Activated T-cell treated with anti-CD3 and anti-CD28 coated beads, Interleukin-2, amount 50 U/mL, for 72 hours (primary cell): ENCODE results near the gene SEMA6B. TPM values are rescaled to one million over a fixed set of nuclear protein-coding genes. Genes with fewer than 3 reads are reported as not detected.

Experiments used
- ATAC-seq, 2 donors: fragments of 150-1000 bp; cut with Tn5 transposase; replicated peaks in 1 of 2; 2 replicates each; pipeline ENCODE4 v1.10.0; 2021; ENCODE audit warnings: moderate library complexity in 2 of 2, mild to moderate bottlenecking in 1 of 2
- DNase-seq, 2 donors: peaks; one replicate each; pipeline ENCODE4 v3.0.0; 2021 to 2022; ENCODE audit warnings: mixed read lengths in 1 of 2
- H3K27ac Mint-ChIP-seq: one replicate; pipeline ENCODE4 v1.8.0; 2022; ENCODE audit warnings: mild to moderate bottlenecking, moderate library complexity, mixed read lengths
- H3K27me3 Mint-ChIP-seq: one replicate; pipeline ENCODE4 v1.8.0; 2022; ENCODE audit warnings: low read depth, mixed read lengths
- H3K36me3 Mint-ChIP-seq, 2 donors: one replicate each; pipeline ENCODE4 v1.8.0; 2022; ENCODE audit warnings: mixed read lengths in 2 of 2, mild to moderate bottlenecking in 1 of 2; ENCODE audit not compliant: insufficient read depth in 2 of 2
- H3K4me1 Mint-ChIP-seq: one replicate; pipeline ENCODE4 v1.8.0; 2022; ENCODE audit warnings: low read depth, mixed read lengths
- H3K4me3 Mint-ChIP-seq, 2 donors: one replicate each; pipeline ENCODE4 v1.8.0; 2022; ENCODE audit warnings: mild to moderate bottlenecking in 2 of 2, mixed read lengths in 2 of 2, moderate library complexity in 2 of 2
- H3K9me3 Mint-ChIP-seq, 2 donors: one replicate each; pipeline ENCODE4 v1.8.0; 2022; ENCODE audit warnings: mixed read lengths in 2 of 2
- total RNA-seq, 2 donors: library from RNA; stranded (reverse); gene quantifications; one replicate each; pipeline ENCODE4 v1.2.3, GENCODE V29; 2022

SEMA6B gene
- total RNA-seq, 2 donors from 2014 or later, result 0.05 to 0.19 TPM

DNA sequence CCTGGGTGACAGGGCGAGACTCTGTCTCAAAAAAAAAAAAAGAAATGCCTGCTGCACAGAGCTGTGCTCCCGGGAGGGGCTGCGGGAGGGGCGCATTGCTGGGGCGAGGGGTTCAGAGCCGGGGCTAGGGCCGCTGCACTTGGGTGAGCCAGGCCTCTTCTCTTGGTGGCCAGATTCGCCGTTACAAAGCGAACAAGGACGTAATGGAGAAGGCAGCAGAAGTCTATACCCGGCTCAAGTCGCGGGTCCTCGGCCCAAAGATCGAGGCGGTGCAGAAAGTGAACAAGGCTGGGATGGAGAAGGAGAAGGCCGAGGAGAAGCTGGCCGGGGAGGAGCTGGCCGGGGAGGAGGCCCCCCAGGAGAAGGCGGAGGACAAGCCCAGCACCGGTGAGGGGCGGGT is 60.2 kb downstream of the SEMA6B start:
- H3K9me3 Mint-ChIP-seq, result no peaks in the 10 kb centered on the region
- no peaks in the 10 kb centered on the region for H3K4me1 Mint-ChIP-seq
- H3K27ac Mint-ChIP-seq, result no peak overlapping the region
- DNase-seq (no peak), ATAC-seq (no peak)
- no peaks in the 10 kb centered on the region for H3K27me3 Mint-ChIP-seq
- no peak overlapping the region for H3K4me3 Mint-ChIP-seq
- no peaks in the 10 kb centered on the region for H3K36me3 Mint-ChIP-seq

DNA sequence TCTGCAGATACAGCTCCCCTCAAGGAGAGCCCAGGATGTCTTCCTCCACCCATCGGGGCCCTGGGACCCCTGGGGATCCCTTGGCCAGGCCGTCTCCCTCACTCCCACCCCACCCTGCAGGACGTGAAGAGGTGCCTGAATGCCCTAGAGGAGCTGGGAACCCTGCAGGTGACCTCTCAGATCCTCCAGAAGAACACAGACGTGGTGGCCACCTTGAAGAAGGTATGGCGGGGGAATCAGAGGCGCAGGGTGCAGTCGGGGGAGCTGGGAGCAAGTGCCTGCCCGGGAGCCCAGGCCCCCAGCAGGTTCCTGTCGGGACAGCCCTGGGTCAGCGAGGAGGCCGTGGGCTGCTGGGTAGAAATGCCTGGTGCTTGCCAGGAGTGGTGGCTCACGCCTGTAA is 60.8 kb downstream of the SEMA6B start:
- H3K36me3 Mint-ChIP-seq, result no peaks in the 10 kb centered on the region
- no peak for ATAC-seq

DNA sequence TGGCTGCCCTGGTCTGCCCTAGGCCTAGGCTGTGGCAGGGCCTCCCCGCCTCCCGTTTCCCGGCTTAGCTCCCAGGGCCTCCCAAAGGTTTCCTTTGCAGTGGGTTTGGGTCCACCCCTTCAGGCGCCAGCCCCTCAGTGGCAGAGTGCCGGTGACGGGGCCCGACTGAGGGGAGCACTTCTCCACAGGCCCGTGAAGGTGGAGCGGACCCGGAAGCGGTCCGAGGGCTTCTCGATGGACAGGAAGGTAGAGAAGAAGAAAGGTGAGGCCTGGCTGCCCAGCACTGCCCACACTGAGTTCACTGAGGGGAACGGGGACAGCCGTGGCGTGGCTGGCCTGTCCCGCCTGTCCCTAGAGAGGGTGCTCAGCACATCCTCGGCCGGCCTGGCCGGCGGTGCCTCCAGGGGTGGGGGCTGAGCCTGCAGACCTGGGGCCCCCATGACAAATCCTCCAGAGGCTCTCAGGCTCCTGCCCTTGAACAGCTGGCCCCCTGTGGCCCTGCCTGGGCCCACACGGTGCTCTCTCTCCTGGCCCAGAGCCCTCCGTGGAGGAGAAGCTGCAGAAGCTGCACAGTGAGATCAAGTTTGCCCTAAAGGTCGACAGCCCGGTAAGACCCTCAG is 61.6 kb downstream of the SEMA6B start:
- no peaks in the 10 kb centered on the region for H3K4me1 Mint-ChIP-seq
- no peaks in the 10 kb centered on the region for H3K9me3 Mint-ChIP-seq
- H3K36me3 Mint-ChIP-seq, result no peaks in the 10 kb centered on the region
- no peak overlapping the region for H3K4me3 Mint-ChIP-seq
- no peak overlapping the region for H3K27ac Mint-ChIP-seq
- ATAC-seq (no peak), DNase-seq (no peak)
- no peaks in the 10 kb centered on the region for H3K27me3 Mint-ChIP-seq

More for the DNA sequence above, 60.8 kb downstream of the SEMA6B start:
- no peak for DNase-seq
- Mint-ChIP-seq H3K9me3 (no peaks in the 10 kb centered on the region), H3K27me3 (no peaks in the 10 kb centered on the region), H3K4me3 (no peak overlapping the region), H3K27ac (no peak overlapping the region), H3K4me1 (no peaks in the 10 kb centered on the region)

DNA sequence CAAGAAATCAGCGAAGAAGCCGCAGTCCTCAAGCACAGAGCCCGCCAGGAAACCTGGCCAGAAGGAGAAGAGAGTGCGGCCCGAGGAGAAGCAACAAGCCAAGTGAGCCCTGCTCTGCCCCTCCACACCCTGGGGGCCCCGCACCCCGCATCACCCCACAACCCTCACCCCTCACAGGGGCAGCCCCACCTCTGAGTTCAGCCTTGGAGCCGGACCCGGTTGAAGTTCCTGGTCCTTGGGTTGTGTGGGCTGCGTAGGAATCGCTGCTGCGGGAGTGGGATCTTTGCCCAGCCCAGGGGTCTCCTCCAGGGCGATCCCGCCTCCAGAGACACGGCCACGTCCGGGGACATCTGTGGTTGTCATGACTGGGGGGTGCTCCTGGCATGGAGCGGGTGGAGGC is 63.2 kb downstream of the SEMA6B start:
- Mint-ChIP-seq H3K4me3 (no peak overlapping the region), H3K4me1 (no peaks in the 10 kb centered on the region)
- ATAC-seq, result no peak

DNA sequence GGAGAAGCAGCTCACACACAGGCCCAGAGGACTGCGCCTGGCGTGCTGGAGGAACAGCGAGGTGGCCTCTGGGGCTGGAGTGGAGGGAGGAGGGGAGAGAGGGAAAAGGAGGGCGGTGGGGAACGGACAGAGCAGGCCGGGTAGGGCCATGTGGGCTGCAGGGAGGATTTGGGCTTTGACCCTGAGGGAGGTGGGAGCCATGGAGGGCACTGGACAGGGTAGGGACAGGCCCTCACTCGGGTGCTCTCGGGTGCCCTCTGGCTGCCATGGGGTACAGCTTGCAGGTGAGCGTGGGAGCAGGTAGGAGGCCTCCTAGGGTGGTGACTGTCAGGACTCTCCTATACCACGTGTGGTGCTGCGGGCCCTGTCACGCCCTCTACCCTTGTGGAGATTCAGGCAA is 64.0 kb downstream of the SEMA6B start:
- no peak overlapping the region for H3K27ac Mint-ChIP-seq
- no peaks in the 10 kb centered on the region for H3K4me1 Mint-ChIP-seq
- ATAC-seq, result peak in 1 of 2 donors; percentile 39
- no peaks in the 10 kb centered on the region for H3K27me3 Mint-ChIP-seq
- H3K36me3 Mint-ChIP-seq, result peaks cover 0 to 1% of the 10 kb centered on the region in 2 donors
- no peaks in the 10 kb centered on the region for H3K9me3 Mint-ChIP-seq
- no peak overlapping the region for H3K4me3 Mint-ChIP-seq
- DNase-seq, result no peak

More for the DNA sequence above, 63.2 kb downstream of the SEMA6B start:
- Mint-ChIP-seq H3K36me3 (no peaks in the 10 kb centered on the region), H3K27me3 (no peaks in the 10 kb centered on the region), H3K9me3 (no peaks in the 10 kb centered on the region), H3K27ac (no peak overlapping the region)
- no peak for DNase-seq

GRCh38 chr19:4494691-4495064 is 64.8 kb downstream of the SEMA6B start:
- peaks cover 0 to 2% of the 10 kb centered on the region in 2 donors for H3K36me3 Mint-ChIP-seq
- no peak for DNase-seq
- no peaks in the 10 kb centered on the region for H3K27me3 Mint-ChIP-seq
- no peaks in the 10 kb centered on the region for H3K4me1 Mint-ChIP-seq
- no peak overlapping the region for H3K4me3 Mint-ChIP-seq
- no peak overlapping the region for H3K27ac Mint-ChIP-seq
- no peaks in the 10 kb centered on the region for H3K9me3 Mint-ChIP-seq
- ATAC-seq, result no peak

DNA sequence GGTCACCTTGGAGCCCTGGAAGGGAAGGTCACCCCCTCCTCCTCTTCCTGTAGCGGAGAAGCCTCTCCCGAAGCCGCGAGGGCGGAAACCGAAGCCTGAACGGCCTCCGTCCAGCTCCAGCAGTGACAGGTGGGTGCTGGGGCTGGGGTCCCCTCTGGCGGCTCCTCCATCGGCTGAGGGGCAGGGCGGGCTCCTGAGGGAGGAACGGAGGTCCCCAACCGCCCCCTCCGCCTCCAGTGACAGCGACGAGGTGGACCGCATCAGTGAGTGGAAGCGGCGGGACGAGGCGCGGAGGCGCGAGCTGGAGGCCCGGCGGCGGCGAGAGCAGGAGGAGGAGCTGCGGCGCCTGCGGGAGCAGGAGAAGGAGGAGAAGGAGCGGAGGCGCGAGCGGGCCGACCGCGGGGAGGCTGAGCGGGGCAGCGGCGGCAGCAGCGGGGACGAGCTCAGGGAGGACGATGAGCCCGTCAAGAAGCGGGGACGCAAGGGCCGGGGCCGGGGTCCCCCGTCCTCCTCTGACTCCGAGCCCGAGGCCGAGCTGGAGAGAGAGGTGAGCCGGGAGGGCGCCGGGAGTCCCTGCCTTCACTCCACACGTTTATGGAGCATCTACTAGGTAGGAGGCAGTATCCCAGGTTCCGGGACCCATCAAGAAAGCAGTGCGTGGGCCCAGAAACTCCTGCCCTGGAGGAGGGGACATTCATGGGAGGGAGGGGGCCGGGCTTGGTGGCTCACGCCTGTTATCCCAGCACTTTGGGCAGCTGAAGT is 65.4 kb downstream of the SEMA6B start:
- Mint-ChIP-seq H3K27ac (no peak overlapping the region), H3K36me3 (peaks cover 0 to 2% of the 10 kb centered on the region in 2 donors), H3K27me3 (no peaks in the 10 kb centered on the region), H3K4me3 (no peak overlapping the region), H3K4me1 (no peaks in the 10 kb centered on the region), H3K9me3 (no peaks in the 10 kb centered on the region)
- ATAC-seq (no peak), DNase-seq (no peak)

- DNase-seq, result no peak
- Mint-ChIP-seq H3K4me3 (no peak overlapping the region), H3K27me3 (no peaks in the 10 kb centered on the region), H3K27ac (no peak overlapping the region), H3K4me1 (no peaks in the 10 kb centered on the region), H3K36me3 (peaks cover 0 to 2% of the 10 kb centered on the region in 2 donors), H3K9me3 (no peaks in the 10 kb centered on the region)
- ATAC-seq, result no peak
Measured at GRCh38 chr19:4493104-4493928, 66.2 kb downstream of the SEMA6B start.

Other genes with a start within 250 kb of the SEMA6B start
- gene STAP2, start 220.9 kb downstream of the SEMA6B start, total RNA-seq, result 10 to 100 TPM in 1 of 2 donors, 1 to 10 TPM in 1; 8.3 to 10.0 TPM
- gene MPND, start 216.1 kb downstream of the SEMA6B start, total RNA-seq, result 10 to 100 TPM in 1 of 2 donors, 1 to 10 TPM in 1; 9.7 to 10.3 TPM
- gene SH3GL1, start 159.1 kb downstream of the SEMA6B start, total RNA-seq, result 10 to 100 TPM; 40.6 TPM
- gene CHAF1A, start 157.0 kb downstream of the SEMA6B start, total RNA-seq, result 10 to 100 TPM; 74.0 to 79.7 TPM
- gene UBXN6, start 101.9 kb downstream of the SEMA6B start, total RNA-seq, result 10 to 100 TPM; 55.2 to 61.3 TPM
- gene HDGFL2, start 87.4 kb downstream of the SEMA6B start, total RNA-seq, result 10 to 100 TPM; 48.5 to 58.9 TPM
- under 1 TPM; 0.05 to 0.12 TPM for gene PLIN4, start 41.2 kb downstream of the SEMA6B start, total RNA-seq
- gene PLIN5, start 24.5 kb downstream of the SEMA6B start, total RNA-seq, result under 1 TPM; 0.24 to 0.81 TPM
- gene LRG1, start 19.6 kb downstream of the SEMA6B start, total RNA-seq, result 1 to 10 TPM in 1 of 2 donors, under 1 TPM in 1; 0.67 to 2.3 TPM
- gene TNFAIP8L1, start 79.8 kb upstream of the SEMA6B start, total RNA-seq, result 10 to 100 TPM; 22.1 to 25.7 TPM
- gene MYDGF, start 110.7 kb upstream of the SEMA6B start, total RNA-seq, result 10 to 100 TPM; 51.9 to 78.8 TPM
- 10 to 100 TPM; 58.8 to 61.0 TPM for gene DPP9, start 164.2 kb upstream of the SEMA6B start, total RNA-seq
- gene FEM1A, start 232.1 kb upstream of the SEMA6B start, total RNA-seq, result 10 to 100 TPM in 1 of 2 donors, 1 to 10 TPM in 1; 9.8 to 11.8 TPM